ENCODE measurements around the gene PLSCR4.

DNA sequence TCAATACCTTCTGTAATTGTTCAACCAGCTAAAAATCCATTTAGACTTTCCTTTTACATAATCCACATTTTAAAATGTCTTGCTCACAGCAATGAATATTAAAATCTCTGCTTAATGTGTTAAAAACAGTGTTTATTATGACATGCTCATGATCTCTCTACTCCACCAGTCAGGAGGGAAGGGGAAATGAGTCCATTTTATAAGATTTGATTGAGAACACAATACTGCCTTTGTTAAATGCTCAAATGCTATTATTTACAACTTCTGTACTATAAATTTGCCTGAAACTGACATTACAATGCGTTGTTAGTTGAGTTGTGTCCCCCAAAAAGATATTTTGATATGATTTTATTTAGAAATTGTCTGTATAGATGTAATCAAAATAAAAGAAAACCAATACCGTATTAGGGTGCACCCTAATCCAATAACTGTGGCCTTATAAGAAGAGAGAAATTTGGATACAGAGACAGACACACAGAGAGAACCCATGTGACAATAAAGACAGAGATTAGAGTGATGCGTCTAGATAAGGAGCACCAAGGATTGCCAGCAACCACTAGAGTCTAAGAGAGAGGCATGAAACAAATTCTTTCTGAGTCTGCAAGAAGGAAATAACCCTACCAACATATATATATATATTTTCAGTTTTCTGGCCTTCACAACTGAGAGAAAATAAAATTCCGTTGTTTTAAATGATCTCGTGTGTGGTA is 9.1 kb upstream of the PLSCR4 start:
- TF ChIP-seq CTCF (IDR thresholded peaks at IDR 0.05; ENCODE audit: low read depth, low read length) (no peak), POLR2A (IDR thresholded peaks at IDR 0.05; ENCODE audit: extremely low read depth, insufficient read length) (no peak), MYC (IDR thresholded peaks at IDR 0.05; ENCODE audit: low read depth, low read length) (no peak)
- TF ChIP-seq, protein P1, sequence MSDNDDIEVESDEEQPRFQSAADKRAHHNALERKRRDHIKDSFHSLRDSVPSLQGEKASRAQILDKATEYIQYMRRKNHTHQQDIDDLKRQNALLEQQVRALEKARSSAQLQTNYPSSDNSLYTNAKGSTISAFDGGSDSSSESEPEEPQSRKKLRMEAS (IDR thresholded peaks at IDR 0.05; ENCODE audit: low read depth, low read length) = no peak

Measured in NB4 (cell line).